SKM-1 (cell line): Measurements from ENCODE around the gene AACS.
"Not testable (repeated sequence)": the region's sequence is repeated elsewhere in the genome, so short reads cannot be mapped to it uniquely, and the experiment has no call there.

Experiments used
- DNase-seq: peaks from one replicate; lab custom pipeline; 2025; ENCODE audit not compliant: unreplicated experiment; lab: John Stamatoyannopoulos, UW

The AACS gene

DNA sequence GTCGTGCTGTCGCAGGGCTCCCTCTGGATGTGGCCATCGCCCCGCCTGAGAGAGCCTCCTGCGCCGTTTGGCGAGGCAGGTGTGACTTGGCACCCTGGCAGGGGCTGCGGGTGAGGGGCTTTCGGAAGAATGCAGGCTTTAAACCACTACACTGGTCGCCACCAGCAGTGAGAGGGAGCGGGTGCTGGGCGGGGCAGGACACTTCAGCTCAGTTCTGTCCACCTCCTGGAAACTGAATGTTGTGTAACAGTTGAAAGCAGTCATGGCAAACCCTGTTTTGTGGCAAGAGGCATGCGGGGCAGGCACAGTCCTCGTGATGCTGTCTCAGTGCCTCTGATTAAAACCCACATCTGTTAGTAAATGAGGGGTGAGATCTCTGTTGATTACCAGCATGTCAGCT lies 55.9 kb downstream of the AACS start:
- DNase-seq = no peak

DNA sequence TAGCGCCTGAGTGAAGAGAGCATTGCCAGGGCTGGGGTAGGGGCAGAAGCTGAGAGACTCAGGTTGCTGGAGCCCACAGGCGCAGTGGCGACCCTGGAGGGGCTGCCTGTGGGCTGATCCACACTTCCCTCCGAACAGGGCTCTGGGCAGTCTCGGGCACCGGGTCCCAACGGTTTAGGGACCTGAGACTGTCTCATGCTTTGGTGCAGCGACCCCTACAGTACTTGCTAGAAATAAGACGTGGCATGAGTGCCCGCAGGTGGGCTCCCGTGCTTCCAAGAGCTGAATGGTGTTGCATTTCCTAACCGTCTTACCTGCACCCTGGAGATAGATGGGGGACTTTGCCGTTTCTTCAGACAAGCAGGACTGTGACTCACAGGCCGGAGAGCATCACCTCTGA lies 57.4 kb downstream of the AACS start:
- DNase-seq = no peak

DNA sequence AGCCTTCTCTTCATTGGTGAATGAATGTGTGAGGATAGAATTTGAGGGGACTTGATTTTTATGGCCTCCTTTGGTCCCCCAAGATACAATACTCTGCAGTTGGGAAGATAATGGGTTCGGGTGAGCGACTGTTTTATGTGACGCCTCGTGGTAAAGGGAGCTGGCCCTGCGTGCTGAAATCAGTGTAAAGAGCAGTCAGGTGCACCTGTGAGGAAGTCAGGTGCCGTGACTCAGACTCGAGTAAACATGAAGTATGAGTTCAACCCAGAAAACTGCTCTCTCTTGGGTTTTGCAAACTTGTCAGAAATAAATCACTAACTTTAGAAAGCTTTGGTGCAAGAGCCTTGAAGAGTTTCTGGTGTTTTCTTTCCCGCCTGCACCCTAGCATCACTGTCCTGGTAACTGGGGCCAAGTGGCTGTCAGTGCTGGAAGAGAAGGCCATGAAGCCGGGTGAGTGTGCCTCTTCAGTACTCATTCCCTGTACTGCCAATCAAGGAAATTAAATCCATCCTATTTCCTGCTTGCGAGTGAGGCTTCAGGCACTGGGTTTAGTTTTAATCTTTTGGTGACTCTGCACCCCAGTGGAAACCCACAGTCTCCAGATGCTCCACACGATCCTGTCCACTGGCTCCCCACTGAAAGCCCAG lies 59.2 kb downstream of the AACS start:
- no peak for DNase-seq

DNA sequence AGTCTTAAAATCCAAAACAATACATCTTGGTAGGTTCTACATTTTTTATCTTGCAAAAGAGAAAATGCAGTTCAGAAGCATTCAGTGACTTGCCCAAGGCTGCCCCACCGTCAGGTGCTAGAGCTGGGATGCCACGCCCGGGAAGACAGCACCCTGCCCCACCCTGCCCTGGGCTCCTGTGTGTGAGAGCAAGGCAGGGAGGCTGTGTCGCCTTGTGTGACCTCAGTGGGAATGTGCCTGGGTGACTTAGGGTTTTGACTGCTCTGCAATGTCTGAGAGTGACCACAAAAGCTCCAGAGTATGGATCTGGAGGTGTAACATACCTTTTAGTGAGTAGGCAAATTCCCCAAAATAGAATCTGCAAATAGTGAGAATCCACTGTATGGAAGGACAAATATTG lies 60.0 kb downstream of the AACS start:
- DNase-seq = no peak

DNA sequence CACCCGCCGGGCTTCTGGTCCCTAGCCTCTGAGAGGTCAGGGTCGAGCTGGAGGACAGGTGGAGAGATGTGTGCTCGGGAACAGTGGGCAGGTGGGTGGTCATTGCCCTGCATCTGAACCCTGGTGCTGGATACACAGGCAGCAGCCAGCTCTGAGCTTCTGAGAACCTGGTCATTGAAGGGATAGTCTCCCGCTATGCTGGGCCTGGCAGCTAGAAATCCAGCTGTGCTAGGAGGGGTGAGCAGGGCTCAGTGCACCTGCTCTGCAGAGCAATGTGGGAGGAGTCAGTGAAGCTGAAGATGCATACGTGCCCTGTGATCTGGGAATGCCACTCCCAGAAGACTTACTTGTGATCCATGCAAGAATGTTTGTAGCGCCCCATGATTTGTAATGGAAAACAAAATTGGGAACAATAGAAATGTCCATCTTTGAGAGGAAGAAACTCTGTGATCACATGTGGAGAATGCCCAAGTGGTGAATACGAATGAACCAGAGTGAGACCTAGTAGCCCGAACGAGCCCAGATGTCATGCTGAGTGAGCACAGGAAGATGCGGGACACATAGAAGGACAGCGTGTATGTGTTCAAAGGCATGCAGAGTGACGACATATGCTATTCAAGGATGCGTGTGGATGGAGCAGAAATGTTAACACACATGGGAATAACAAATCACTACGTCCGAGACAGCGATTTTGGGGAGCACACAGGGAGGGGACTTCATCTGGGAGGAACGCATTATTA lies 63.4 kb downstream of the AACS start:
- no peak for DNase-seq

DNA sequence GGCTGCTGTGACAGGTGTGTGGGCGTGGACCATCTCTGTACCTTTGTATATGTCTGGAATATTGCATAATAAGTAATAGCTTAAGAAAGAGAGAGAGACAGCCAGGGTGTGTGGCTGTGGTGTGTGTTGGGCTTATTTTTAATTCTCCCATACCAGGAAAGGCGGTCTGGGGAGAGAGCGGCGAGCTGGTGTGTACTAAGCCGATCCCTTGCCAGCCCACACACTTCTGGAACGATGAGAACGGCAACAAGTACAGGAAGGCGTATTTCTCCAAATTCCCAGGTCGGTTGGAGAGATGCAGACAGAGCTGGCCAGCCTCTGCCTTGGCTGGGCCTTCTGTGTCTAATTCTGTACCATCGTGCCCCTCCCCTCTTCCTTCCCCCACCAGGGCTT lies 63.9 kb downstream of the AACS start:
- no peak for DNase-seq

DNA sequence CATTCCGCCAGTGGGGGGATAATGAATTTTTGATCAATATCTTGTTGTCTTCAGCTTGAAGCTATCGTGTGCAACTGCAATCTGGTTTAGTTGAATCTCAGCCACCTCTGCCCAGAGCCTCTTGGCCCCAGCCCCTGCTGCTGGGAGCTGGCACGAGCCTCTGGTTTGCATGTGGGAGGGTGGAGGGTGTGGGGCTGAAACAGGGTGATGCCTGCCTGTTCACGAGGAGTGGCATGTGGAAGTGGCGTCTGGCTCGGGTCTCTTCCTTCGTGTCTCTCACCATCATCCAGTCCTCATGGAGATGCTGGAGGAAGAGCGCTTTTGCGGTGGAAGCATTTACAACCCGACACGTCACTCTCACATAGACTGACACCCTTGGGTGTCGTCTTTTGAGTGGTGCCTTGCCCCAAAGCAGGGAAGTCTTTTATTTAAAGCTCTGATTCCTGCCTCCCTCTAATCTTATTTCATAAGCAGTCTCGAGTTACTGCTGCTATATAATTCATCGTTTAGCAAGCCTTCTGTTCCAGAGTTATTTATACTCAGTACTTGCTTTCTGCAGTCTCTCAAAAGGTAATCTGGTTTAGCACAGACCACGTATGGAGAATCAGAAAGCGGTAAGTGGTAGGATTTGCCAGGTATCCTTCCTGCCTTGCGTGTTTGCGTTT lies 64.5 kb downstream of the AACS start:
- no peak for DNase-seq

DNA sequence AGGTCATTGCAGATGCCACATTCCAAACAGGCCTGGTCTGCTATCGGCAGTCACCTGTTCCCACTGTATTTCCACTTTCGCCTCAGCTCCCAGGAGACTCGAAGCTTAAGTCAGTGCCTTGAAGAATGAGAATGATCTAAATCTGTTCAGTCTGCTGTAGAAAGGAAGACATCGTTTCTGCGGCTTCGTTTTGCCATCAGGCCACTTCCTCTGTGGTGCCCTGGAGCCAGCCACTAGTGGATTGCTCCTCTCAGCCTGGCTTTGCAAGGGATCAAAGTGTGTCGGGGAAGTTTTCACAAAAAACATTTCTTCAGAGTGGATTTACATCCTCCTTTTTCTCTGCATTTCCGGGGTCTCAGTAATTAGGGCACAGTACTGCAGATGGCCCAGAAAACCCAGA lies 66.7 kb downstream of the AACS start:
- no peak for DNase-seq

DNA sequence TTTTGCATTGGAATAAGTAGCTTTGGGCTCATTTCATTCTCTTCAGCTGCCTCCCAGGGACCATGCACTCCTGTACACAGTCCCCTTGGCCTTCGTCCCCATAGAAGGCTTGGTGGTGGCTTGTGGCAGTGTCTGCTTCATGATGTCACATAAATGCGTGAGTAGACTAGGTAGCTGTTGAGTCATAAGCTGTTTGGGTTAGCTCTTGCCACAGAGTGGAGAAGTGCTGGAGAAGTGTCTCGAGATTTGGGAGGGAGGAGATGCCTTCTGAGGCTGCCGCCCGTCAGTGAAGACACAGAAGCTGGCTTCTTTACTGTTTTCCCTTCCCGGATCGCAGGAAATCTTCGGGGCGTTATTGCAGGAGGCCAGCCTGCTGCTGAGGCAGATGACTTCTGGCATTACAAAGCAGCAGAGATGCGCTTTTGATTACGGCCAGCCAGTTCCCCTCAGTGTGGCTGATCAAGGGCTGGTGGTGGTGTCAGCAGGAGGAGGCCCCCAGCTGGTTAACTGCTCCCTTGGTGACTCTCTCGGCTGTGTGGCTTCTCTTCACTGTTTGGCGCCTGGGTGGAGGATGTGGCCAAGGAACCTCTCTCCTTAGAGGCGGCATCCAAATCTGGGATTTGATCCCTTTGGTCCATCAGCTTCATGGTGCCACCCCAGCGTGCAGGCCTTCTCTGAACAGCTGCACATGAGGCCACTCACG lies 67.6 kb downstream of the AACS start:
- DNase-seq = no peak

DNA sequence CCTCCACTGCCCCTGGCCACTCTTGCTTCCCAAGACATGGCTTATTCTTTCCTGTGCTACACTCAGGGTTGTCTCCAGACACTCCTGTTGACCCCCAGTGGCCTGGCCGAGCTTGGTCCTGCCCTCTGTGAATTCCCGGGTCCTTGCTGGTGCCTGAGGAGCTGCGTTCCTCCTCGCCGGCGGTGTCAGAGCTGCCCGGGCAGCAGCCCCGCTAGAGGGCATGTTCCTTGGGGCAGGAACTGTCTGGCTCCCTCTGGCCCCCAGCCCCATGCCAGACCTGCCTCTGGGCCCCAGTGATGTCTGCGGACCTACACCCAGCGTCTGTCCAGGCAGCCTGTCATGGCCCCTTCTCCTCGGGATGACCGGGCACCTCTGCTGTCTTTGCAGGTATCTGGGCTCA lies 68.4 kb downstream of the AACS start:
- no peak for DNase-seq

DNA sequence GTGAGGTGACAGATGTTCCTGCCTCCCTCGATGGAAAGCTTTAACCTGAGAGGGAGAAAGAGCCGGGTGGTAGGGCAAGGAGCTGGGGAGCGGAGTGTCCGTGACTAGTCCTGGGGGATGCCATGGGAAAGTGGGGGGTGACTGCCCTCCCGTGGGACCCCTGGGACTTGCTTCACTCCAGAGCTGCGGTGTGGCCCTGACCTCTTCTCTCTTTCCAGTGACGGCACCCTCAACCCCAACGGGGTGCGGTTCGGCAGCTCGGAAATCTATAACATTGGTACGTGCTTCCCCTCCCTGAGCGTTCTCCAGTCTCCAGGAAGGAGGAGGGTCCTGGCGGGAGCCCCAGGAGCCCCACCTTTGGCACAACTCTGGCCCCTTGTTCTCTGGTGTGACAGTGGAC lies 69.3 kb downstream of the AACS start:
- DNase-seq = no peak

DNA sequence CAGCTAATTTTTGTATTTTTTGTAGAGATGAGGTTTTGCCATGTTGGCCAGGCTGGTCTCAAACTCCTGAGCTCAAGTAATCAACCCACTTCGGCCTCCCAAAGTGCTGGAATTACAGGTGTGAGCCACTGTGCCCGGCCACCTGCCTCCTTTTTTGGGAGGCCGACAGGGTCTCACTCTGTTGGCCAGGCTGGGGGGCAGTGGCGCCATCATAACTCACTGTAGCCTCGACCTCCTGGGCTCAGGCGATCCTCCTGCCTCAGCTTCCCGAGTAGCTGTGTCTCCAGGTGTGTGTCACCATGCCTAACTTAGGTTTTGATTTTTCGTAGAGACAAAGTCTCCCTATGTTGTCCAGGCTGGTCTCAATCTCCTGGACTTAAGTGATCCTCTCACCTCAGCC lies 70.7 kb downstream of the AACS start:
- DNase-seq = no peak

DNA sequence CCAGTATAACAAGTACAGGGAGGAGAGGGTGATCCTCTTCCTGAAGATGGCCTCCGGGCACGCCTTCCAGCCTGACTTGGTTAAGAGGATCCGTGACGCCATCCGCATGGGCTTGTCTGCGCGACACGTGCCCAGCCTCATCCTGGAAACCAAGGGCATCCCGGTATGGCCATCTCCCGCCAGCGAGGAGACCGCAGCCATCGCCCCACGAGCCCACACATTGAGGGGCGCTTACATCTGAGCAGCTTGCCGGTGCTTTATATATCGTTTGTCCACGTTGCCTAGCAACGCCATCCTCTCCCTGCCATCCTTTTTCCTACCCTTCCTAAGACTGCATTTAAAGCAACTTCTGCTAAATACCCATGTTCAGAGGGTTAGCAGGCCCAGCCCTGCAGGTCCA lies 71.5 kb downstream of the AACS start:
- no peak for DNase-seq

DNA sequence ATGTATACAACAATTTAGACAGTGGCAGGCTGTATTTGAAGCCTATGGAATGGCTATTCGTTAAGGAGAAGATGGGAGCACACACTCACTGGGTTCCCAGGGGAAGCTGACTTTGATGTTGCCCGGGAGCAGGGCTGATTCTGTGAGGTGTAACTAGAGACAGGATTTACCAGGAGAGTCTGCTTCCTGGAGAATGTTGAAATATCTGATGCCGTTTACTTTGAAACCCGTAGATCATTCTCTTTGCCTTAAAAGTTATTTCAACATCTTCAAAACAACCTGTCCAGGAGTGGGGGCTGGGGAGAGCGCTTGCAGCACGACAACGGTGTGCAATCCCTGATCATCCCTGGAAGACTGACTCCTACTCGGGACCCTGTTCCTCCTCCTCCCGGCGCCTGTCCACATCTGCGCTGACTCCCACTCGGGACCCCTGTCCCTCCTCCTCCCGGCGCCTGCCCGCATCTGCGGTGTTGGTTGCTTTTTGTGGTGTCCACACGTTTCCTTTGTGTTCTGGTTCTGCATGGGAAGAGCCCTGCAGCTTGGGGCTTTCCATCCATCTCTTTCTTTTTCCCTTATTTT lies 72.6 kb downstream of the AACS start:
- DNase-seq = no peak

DNA sequence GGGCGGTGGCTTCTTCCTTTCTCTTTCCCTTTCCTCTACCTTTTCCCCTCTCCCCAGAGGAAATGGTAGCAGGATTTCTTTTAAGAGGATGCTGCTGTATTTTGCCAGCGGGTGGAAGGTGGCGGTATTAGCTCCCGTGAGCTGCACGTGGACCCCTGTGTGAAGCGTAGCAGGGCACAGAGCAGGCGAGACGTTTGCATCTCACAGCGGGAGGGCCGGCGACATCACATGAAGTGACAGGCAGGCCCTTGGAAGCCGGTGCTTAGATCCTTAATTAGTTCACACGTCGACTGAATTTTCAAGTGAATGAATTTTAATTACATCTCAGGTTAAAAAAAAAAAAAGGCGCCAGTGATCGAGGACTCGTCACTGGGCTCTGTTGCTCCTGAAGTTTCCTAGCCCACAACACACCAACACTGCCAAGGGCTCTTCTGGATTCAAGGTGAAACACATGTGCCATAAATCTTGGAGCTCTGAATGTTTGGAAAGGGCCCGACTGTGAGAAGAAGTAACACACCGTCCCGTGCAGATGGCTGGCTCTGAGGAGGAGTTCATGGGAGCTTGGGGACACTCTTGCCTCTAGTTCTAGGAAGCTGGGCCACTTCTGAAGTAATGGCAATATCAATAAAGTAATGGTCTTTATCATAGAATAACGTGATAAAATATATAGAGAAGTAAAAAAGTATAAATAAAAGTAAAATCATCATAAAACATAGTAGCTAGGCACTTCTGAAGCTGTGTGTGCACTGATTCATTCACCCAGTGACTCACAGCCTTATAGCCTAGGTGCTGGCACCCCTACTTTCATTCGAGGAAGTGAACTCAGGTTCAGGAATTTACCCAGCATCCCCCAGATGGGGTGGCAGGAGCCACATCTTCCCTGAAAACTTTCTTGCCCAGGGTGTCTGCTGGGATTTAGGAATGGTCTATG lies 75.3 kb downstream of the AACS start:
- no peak for DNase-seq

DNA sequence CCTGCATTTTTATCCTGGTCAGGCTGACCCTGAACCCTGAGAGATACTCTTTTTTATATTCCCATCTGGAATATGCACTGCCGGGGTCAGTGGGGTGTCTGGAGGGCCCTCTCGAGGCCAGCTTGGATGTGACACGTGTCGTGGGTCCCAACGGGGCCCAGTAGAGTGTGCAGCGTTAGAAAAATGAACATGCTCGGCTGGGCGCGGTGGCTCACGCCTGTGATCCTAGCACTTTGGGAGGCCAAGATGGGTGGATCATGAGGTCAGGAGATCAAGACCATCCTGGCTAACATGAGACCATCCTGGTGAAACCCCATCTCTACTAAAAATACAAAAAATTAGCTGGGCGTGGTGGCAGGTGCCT lies 76.0 kb downstream of the AACS start:
- DNase-seq = not testable (repeated sequence)

DNA sequence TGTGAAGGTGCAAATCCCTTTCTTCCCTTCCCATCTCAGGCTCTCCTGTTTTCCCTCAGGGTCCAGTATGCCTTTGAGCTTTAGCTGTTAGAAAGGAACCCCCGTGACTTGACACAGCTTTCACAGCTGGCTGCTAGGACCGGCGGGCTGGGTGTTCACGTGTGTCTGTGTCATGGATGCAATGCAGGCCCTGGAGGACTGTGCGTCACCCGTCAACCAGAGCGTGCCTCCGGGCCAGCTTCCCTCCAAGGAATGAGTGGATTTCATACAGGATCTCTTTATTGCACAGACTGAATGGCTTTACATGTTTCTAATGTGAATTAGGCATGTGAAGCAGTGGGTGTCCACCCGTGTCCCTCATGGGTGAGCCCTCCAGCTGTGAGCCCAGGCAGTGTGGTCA lies 77.4 kb downstream of the AACS start:
- no peak for DNase-seq

DNA sequence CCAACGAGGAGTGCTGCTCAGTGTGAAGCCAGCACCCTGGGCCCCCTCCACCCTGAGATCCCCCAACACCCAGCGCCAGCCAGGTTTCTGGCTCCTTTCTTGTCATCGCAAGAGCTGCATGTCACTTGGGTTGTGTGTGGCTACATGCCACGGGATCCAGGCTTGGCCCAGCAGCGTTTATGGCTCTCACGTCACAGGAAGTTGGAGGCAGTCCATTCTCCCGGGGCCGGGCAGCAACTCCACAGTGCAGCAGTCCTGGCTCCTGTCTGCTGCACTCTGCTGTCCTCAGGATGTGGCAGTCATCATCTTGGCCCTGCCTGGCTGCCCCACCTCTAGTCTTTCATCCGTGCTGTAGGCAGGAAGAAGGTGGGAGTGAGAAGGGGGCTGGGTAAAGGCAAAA lies 78.3 kb downstream of the AACS start:
- no peak for DNase-seq

DNA sequence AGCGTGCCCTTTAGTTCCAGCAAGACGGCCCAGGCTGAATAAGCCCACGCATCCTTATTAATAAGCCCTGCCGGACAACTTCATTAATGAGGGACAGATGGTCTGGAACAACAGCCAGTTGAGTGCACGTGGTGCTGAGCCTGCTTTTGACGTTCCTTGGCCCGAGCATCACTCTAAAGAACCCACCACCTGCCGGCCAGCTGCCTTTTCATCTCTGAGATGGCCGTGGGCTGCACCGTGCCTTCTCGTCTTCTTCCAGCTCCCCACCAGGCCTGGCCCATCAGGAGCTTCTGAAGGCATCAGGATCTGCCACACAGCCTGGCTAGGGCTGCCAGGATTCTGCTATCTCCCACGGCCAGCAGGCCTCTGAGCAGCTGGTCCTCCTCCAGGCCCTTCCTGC lies 80.0 kb downstream of the AACS start:
- DNase-seq = no peak

DNA sequence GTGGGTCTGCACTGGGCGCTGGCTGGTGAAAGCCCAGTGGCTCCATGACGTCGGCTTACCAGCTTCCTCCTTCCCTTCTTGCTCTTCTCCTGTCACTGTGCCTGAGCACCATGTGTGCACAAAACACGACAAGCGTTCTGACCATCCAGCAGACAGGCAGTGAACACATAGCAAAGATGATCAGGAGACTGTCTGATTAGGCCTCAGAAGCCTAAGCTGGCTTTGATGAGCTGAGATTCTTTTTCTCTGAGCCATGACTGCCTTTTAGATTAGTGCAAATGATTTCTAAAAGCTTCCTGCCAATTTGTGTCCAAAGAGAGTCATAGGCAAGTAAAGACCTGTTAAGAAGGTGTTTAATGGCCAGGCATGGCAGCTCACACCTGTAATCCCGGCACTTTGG lies 83.1 kb downstream of the AACS start:
- DNase-seq = no peak
